Measurements from ENCODE around the gene ZNF615.
"Not testable (repeated sequence)": the region's sequence is repeated elsewhere in the genome, so short reads cannot be mapped to it uniquely, and the experiment has no call there.

ZNF615 gene

DNA sequence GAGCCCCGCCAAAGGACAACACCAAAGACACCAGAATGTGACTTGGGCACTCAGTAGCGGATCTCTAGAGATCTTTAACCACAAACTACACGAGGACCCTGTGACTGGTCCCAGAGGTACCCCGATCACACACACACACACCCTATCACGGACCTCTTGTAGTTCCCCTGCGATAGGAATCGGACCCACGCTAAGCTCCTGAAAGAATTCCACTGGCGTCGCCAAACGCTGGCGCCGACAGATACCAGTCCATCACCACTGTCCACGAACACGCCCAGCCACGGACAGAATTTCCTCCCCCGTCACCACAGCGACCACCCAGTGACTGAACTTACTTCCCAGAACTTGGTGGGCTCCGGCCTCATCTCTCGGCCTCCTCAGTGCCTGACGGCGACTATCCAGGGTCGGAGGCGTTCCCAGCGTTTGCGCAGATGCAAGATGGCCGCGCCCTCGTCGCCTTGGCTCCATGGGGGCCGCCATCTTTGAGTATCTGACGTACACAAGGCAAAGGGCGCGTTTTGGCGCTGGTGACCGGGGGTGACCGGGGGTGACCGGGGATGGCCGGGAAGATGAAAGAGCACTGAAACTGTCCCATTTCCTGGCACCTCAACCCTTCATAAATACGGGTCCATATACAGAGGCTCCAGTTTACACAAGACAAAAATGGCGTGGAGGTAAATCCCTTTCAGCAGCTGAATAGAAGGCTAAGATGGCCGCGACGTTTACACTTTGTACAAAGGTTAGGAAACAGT, at the start of gene ZNF615:
Gene ZNF615 (minus strand): TSS at position 406 of the 752 bp plus-strand sequence. CDS start 4,500 bp downstream, outside the sequence.
- H3K4me3 ChIP-seq (ENCODE audit: low read depth, low read length): peak within 1 kb of the TSS; percentile 98
- H3K27me3 ChIP-seq (replicated peaks): no peaks in the 10 kb centered on the region
- in situ Hi-C loops (cut with HindIII; ENCODE audit: low pct_ligation_motif_present, low sequenced_read_pairs): no loop called here
- H3K27ac ChIP-seq: peak within 1 kb of the TSS; percentile 79
- TF ChIP-seq, protein P1, sequence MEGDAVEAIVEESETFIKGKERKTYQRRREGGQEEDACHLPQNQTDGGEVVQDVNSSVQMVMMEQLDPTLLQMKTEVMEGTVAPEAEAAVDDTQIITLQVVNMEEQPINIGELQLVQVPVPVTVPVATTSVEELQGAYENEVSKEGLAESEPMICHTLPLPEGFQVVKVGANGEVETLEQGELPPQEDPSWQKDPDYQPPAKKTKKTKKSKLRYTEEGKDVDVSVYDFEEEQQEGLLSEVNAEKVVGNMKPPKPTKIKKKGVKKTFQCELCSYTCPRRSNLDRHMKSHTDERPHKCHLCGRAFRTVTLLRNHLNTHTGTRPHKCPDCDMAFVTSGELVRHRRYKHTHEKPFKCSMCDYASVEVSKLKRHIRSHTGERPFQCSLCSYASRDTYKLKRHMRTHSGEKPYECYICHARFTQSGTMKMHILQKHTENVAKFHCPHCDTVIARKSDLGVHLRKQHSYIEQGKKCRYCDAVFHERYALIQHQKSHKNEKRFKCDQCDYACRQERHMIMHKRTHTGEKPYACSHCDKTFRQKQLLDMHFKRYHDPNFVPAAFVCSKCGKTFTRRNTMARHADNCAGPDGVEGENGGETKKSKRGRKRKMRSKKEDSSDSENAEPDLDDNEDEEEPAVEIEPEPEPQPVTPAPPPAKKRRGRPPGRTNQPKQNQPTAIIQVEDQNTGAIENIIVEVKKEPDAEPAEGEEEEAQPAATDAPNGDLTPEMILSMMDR (IDR thresholded peaks at IDR 0.05; ENCODE audit: low read depth, low read length, missing control alignments): no peak
- DNase-seq: peak; percentile 78
- no peaks in the 10 kb centered on the region for H3K36me3 ChIP-seq (replicated peaks)

DNA sequence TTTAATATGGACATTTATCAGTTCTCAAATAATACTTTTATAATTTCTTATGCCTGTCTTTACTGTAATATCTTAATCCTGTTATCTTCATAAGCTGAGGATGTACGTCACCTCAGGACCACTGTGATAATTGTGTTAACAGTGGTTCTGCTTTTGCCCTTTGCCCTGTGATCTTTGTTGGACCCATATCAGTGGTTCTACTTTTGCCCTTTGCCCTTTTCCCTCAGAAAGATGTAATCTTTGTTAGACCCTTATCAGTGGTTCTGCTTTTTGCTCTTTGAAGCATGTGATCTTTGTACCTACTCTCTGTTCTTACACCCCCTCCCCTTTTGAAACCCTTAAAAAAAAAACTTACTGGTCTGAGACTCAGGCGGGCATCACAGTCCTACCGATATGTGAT, 48.5 kb upstream of the ZNF615 start:
- not testable (repeated sequence) for H3K27me3 ChIP-seq (replicated peaks)

DNA sequence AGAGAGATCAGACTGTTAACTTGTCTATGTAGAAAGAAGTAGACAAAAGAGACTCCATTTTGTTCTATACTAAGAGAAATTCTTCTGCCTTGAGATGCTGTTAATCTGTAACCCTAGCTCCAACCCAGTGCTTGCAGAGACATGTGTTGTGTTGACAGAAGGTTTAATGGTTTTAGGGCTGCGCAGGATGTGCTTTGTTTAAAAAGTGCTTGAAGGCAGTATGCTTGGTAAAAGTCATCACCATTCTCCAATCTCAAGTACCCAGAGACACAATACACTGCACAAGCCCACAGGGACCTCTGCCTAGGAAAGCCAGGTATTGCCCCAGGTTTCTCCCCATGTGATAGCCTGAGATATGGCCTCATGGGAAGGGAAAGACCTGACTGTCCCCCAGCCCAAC, 43.7 kb upstream of the ZNF615 start:
- DNase-seq; H3K4me3 ChIP-seq (ENCODE audit: low read depth, low read length); H3K27ac ChIP-seq; H3K27me3 ChIP-seq (replicated peaks); in situ Hi-C loops (cut with HindIII; ENCODE audit: low pct_ligation_motif_present, low sequenced_read_pairs); H3K36me3 ChIP-seq (replicated peaks): not testable (repeated sequence)

More for the DNA sequence above, 48.5 kb upstream of the ZNF615 start:
- DNase-seq; H3K36me3 ChIP-seq (replicated peaks); in situ Hi-C loops (cut with HindIII; ENCODE audit: low pct_ligation_motif_present, low sequenced_read_pairs); H3K4me3 ChIP-seq (ENCODE audit: low read depth, low read length); H3K27ac ChIP-seq: not testable (repeated sequence)

DNA sequence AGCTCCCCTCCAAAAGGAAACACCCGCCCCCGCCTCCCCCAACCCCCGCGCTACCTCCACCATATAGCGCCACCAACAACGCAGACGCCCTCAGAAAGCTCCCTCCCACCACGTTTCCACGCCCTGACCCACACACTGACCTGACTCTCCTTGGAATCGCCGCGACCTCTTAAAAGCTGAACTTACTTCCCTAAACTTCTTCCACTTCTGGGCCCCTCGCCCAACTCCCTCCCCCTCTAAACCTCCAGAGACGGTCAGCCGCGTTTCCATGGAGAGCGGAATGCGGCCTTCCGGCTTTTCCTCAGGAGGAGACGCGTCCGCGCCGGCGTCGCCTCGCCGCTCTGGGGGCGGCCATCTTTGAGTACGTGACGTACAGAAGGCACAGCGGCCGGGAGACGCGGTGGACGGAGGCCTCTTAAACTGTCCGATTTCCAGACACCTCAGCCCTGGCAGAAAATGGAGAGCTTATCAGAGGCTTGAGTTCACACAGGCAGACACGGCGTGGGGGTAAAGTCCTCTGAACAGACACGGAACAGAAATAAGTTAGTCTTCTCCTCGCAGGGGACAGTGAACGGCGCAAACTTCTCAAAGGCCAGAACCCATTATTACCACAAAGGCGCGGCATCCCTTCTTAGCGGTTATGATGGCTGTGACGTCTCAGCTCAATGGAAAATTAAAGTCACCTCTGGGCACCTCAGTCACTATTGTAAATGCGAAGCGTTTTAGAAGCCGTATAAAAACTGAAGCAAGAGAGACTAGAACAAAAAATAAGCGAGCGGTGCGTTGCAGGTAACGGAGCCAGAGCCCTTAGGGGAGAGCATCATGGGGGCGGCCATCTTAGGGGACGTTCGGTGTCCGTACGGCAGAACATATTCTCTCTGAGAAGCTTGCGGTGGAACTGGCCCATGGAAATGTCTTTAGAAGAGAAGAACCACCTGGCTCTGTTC, 40.8 kb upstream of the ZNF615 start, which contains the start of gene ZNF432:
Gene ZNF432 (minus strand): TSS at position 284 of the 947 bp plus-strand sequence. CDS start 1,970 bp downstream, outside the sequence.
- H3K4me3 ChIP-seq (ENCODE audit: low read depth, low read length): peak within 1 kb of the TSS; percentile 76

DNA sequence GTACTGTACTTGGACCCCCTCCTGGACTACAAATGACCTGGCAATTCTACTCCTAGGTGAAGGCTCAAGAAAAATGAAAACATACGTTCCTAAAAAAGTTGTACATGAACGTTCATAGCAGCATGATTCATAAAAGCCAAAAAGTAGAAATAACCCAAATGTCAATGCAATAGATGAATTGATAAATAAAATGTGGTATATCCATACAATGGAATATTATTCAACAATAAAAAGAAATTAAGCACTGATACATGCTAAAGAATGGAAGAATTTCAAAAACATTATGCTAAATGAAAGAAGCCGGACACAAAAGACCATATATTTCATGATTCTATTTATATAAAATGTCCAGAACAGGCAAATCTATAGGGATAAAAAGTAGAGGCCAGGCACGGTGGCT, 31.2 kb upstream of the ZNF615 start:
- DNase-seq: no peak
- Histone ChIP-seq H3K4me3 (ENCODE audit: low read depth, low read length) (no peak overlapping the region), H3K27ac (no peak overlapping the region), H3K27me3 (replicated peaks) (no peaks in the 10 kb centered on the region), H3K36me3 (replicated peaks) (peaks cover 77% of the 10 kb centered on the region)
- TF ChIP-seq, protein P1 (IDR thresholded peaks at IDR 0.05; ENCODE audit: low read depth, low read length, missing control alignments): no peak
- in situ Hi-C loops (cut with HindIII; ENCODE audit: low pct_ligation_motif_present, low sequenced_read_pairs): no loop called here

More for the DNA sequence above, 40.8 kb upstream of the ZNF615 start, which contains the start of gene ZNF432:
- H3K36me3 ChIP-seq (replicated peaks): peaks cover 17% of the 10 kb centered on the region
- TF ChIP-seq, protein P1 (IDR thresholded peaks at IDR 0.05; ENCODE audit: low read depth, low read length, missing control alignments): no peak
- in situ Hi-C loops (cut with HindIII; ENCODE audit: low pct_ligation_motif_present, low sequenced_read_pairs): no loop called here
- peak; percentile 91 for DNase-seq
- no peaks in the 10 kb centered on the region for H3K27me3 ChIP-seq (replicated peaks)
- peak within 1 kb of the TSS; percentile 93 for H3K27ac ChIP-seq

DNA sequence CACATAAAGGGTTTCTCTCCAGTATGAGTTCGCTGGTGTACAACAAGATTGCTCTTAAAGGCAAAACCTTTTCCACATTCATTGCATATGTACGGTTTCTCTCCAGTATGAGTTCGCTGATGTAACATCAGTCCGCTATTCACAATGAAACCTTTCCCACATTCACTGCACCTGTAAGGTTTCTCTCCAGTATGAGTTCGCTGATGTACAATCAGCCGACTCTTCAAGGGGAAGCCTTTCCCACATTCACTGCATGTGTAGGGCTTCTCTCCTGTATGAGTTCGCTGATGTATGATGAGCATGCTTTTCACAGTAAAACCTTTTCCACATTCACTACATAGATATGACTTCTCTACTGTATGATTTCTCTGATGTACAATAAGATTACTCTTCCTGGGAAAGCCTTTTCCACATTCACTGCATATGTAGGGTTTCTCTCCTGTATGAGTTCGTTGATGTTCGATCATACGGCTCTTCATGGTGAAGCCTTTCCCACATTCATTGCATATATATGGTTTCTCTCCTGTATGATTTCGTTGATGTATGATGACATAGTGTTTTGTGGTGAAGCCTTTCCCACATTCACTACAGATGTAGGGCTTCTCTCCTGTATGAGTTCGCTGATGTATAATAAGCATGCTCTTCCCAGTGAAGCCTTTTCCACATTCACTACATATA, 26.2 kb upstream of the ZNF615 start:
- Histone ChIP-seq H3K27me3 (replicated peaks) (no peaks in the 10 kb centered on the region), H3K36me3 (replicated peaks) (peaks cover 60% of the 10 kb centered on the region), H3K4me3 (ENCODE audit: low read depth, low read length) (no peak overlapping the region), H3K27ac (no peak overlapping the region)
- TF ChIP-seq, protein P1 (IDR thresholded peaks at IDR 0.05; ENCODE audit: low read depth, low read length, missing control alignments): no peak
- in situ Hi-C loops (cut with HindIII; ENCODE audit: low pct_ligation_motif_present, low sequenced_read_pairs): no loop called here
- no peak for DNase-seq

All from brain microvascular endothelial cell (primary cell).